Transverse colon (tissue), 4 donors: ENCODE results near the gene GLDC.

Experiments
- CTCF ChIP-seq, 5 experiments: fragments of 200-600 bp in 3 of 5; fragments of 450-650 bp in 2 of 5; sonication (generic) in 3 of 5; IDR thresholded peaks; 1 replicate in 2 of 5; 2 replicates in 3 of 5; pipeline ENCODE4 v1.5.1; 2016 to 2017; ENCODE audit warnings: antibody characterized with exemption in 5 of 5, inconsistent platforms in 3 of 5, mild to moderate bottlenecking in 2 of 5, moderate library complexity in 1 of 5
- EP300 ChIP-seq: sonication (generic); formaldehyde crosslinking; IDR thresholded peaks from one replicate; pipeline ENCODE4 v1.6.1; 2017; ENCODE audit warnings: antibody characterized with exemption, low read depth
- POLR2A ChIP-seq: fragments of 450-650 bp; IDR thresholded peaks from one replicate; pipeline ENCODE4 v1.6.1; 2016; ENCODE audit warnings: antibody characterized with exemption, mild to moderate bottlenecking, moderate library complexity
- POLR2AphosphoS5 ChIP-seq, 3 donors: sonication (generic); formaldehyde crosslinking; IDR thresholded peaks; one replicate each; pipeline ENCODE4 v1.6.1; 2016; ENCODE audit warnings: antibody characterized with exemption in 3 of 3

DNA sequence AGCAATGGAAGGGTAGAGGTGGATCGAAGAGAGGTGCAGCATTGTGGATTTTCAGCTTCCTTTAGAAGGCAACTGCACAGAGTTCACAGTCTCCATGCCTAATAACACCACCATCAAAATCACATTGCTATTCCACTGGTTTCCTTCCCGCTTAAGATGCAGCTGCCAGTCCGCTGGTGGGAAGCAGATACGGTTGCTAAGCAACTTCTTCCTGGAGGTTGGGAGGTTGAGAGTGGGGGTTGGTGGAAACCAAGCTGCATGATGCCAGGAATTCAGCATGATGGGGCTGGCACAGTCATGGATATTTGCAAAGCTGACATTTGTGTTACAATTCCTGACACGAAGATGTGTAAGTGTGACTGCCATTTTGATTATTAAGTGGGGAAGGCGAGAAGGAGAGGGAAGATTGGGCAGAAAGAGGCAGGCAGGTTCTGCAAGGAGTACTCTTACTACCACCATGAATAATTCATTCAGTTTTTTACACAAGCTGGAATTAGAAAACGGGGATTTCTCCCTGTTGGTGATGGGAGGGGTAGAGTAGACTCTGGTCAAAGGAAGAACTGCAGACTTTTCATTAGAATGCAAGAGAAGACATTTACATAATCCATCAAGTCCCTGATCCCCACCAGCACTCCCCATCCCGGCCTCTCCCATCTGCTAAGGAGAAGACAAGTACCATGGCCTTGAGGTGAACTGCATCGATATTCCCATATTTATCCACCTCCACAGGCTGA is 87.5 kb downstream of the GLDC start:
- TF ChIP-seq POLR2A (no peak), CTCF (IDR thresholded peaks at IDR 0.05) (no peak), POLR2AphosphoS5 (IDR thresholded peaks at IDR 0.05) (no peak), EP300 (no peak)
